HCT116 (cell line): Measurements from ENCODE around the gene PANK1. TPM values are rescaled to one million over a fixed set of nuclear protein-coding genes. Genes with fewer than 3 reads are reported as not detected.

Experiments
- ATAC-seq: fragments of 200-7000 bp; cut with Tn5 transposase; 2 replicates; pipeline ENCODE4 v1.9.1; 2020; ENCODE audit warnings: mild to moderate bottlenecking, moderate library complexity
- BruUV-seq: library from RNA; stranded (reverse); fragments of 400-500 nt; replicated peaks from 2 replicates; lab custom pipeline; 2021; lab: Mats Ljungman, UMichigan
- CTCF ChIA-PET: fragments of 300-600 bp; sonication (Branson Sonifier 250); formaldehyde crosslinking; loops from one replicate; lab custom pipeline; 2021; ENCODE audit warnings: antibody characterized with exemption; lab: Charles Lee
- POLR2A ChIA-PET: fragments of 300-600, 350-600 bp; sonication (Branson Sonifier 250); formaldehyde crosslinking; loops from one replicate; lab custom pipeline; 2021; ENCODE audit warnings: antibody characterized with exemption; lab: Charles Lee
- RAD21 ChIA-PET, 2 experiments: fragments of 300-600 bp; sonication (Branson Sonifier 250); formaldehyde crosslinking; loops; one replicate each; lab custom pipeline; 2023; ENCODE audit warnings: low total read pairs in 2 of 2; ENCODE audit not compliant: uncharacterized antibody in 2 of 2, unreplicated experiment in 2 of 2, low non-redundant PET in 1 of 2; lab: Charles Lee
- DNase-seq: peaks from one replicate; pipeline ENCODE4 v3.0.0-alpha.2; 2010; ENCODE audit warnings: low read depth, low spot score
- H2AFZ ChIP-seq: fragments of 200-600 bp; shearing (Covaris generic), sonication (generic); 2 replicates; pipeline ENCODE4 v1.6.1; 2017; ENCODE audit warnings: low read depth, mixed run types, mixed read lengths, antibody characterized with exemption, low read length; ENCODE audit not compliant: poor library complexity, severe bottlenecking
- H3K27ac ChIP-seq: 2 replicates; pipeline ENCODE4 v1.5.1; 2012; ENCODE audit warnings: low read depth, low read length
- H3K27me3 ChIP-seq: fragments of 200-600 bp; sonication (generic); 2 replicates; pipeline ENCODE4 v1.6.1; 2016; ENCODE audit warnings: mixed run types, low read length, mixed read lengths; ENCODE audit not compliant: insufficient read depth
- H3K36me3 ChIP-seq, 2 experiments: fragments of 200-500 bp in 1 of 2; fragments of 200-600 bp in 1 of 2; sonication (Bioruptor generic) in 1 of 2; sonication (generic) in 1 of 2; 2 replicates each; pipeline versions ENCODE4 v1.5.1 to v1.6.1; 2014 to 2016; ENCODE audit warnings: low read length in 2 of 2, inconsistent platforms in 1 of 2, mixed read lengths in 1 of 2, mixed run types in 1 of 2; ENCODE audit not compliant: insufficient read depth in 2 of 2, control insufficient read depth in 1 of 2
- H3K4me1 ChIP-seq, 2 experiments: fragments of 200-600 bp in 1 of 2; sonication (generic) in 1 of 2; 2 replicates each; pipeline versions ENCODE4 v1.5.1 to v1.6.1; 2012 to 2017; ENCODE audit warnings: low read length in 2 of 2, inconsistent platforms in 1 of 2, mild to moderate bottlenecking in 1 of 2, mixed read lengths in 1 of 2, mixed run types in 1 of 2, moderate library complexity in 1 of 2; ENCODE audit not compliant: insufficient read depth in 2 of 2, control insufficient read depth in 1 of 2
- H3K4me2 ChIP-seq: fragments of 200-600 bp; sonication (generic); 2 replicates; pipeline ENCODE4 v1.6.1; 2017; ENCODE audit warnings: mixed run types, low read length, mixed read lengths
- H3K4me3 ChIP-seq, 2 experiments: fragments of 200-600 bp in 1 of 2; sonication (generic) in 1 of 2; replicated peaks in 1 of 2; 2 replicates each; pipeline ENCODE4 v1.5.1; 2011 to 2016; ENCODE audit warnings: low read length in 2 of 2, control low read depth in 1 of 2, low read depth in 1 of 2, mild to moderate bottlenecking in 1 of 2, mixed read lengths in 1 of 2, mixed run types in 1 of 2
- H3K79me2 ChIP-seq: fragments of 200-600 bp; sonication (generic); 2 replicates; pipeline ENCODE4 v1.6.1; 2017; ENCODE audit warnings: mild to moderate bottlenecking, mixed run types, low read length, moderate library complexity, mixed read lengths; ENCODE audit not compliant: insufficient read depth
- H3K9ac ChIP-seq: fragments of 200-600 bp; sonication (generic); 2 replicates; pipeline ENCODE4 v1.6.1; 2016; ENCODE audit warnings: low read length, mixed read lengths
- H3K9me2 ChIP-seq: fragments of 200-600 bp; sonication (generic), shearing (Covaris generic); 2 replicates; pipeline ENCODE4 v1.6.1; 2017; ENCODE audit warnings: mixed run types, mild to moderate bottlenecking, moderate library complexity; ENCODE audit not compliant: insufficient read depth
- H3K9me3 ChIP-seq, 2 experiments: fragments of 200-500 bp in 1 of 2; fragments of 200-600 bp in 1 of 2; sonication (Bioruptor generic) in 1 of 2; sonication (generic) in 1 of 2; 2 replicates each; pipeline ENCODE4 v1.6.1; 2014 to 2017; ENCODE audit warnings: low read length in 2 of 2, mixed read lengths in 2 of 2, inconsistent platforms in 1 of 2, low read depth in 1 of 2, mild to moderate bottlenecking in 1 of 2, mixed run types in 1 of 2, moderate library complexity in 1 of 2; ENCODE audit not compliant: control insufficient read depth in 1 of 2, insufficient read depth in 1 of 2
- H4K20me1 ChIP-seq: fragments of 200-600 bp; sonication (generic), shearing (Covaris generic); 2 replicates; pipeline ENCODE4 v1.6.1; 2017; ENCODE audit warnings: mixed run types, mild to moderate bottlenecking, moderate library complexity; ENCODE audit not compliant: insufficient read depth
- ATF3 ChIP-seq: IDR thresholded peaks from 2 replicates; pipeline ENCODE4 v1.6.1; 2012
- CBX3 ChIP-seq: IDR thresholded peaks from 2 replicates; pipeline ENCODE4 v1.6.1; 2012; ENCODE audit warnings: low read depth
- CEBPB ChIP-seq: IDR thresholded peaks from 2 replicates; pipeline ENCODE4 v1.6.1; 2012; ENCODE audit warnings: low read depth
- CTCF ChIP-seq, 3 experiments: fragments of 200-600 bp in 1 of 3; sonication (generic) in 1 of 3; IDR thresholded peaks in 2 of 3; conservative IDR thresholded peaks in 1 of 3; 2 replicates each; pipeline ENCODE4 v1.5.1; 2012 to 2017; ENCODE audit warnings: low read depth in 2 of 3, low read length in 2 of 3, antibody characterized with exemption in 1 of 3, borderline replicate concordance in 1 of 3, control low read depth in 1 of 3, mild to moderate bottlenecking in 1 of 3, mixed read lengths in 1 of 3, mixed run types in 1 of 3, moderate library complexity in 1 of 3; ENCODE audit not compliant: insufficient read depth in 1 of 3
- EGR1 ChIP-seq: IDR thresholded peaks from 2 replicates; pipeline ENCODE4 v1.6.1; 2012; ENCODE audit warnings: low read depth
- ELF1 ChIP-seq: IDR thresholded peaks from 2 replicates; pipeline ENCODE4 v1.6.1; 2012; ENCODE audit warnings: low read depth, borderline replicate concordance
- EZH2 ChIP-seq: fragments of 200-600 bp; sonication (generic); IDR thresholded peaks from 2 replicates; pipeline ENCODE4 v1.6.1; 2017; ENCODE audit warnings: antibody characterized with exemption, mixed run types
- FOSL1 ChIP-seq: IDR thresholded peaks from 2 replicates; pipeline ENCODE4 v1.6.1; 2012; ENCODE audit warnings: low read depth
- JUND ChIP-seq: IDR thresholded peaks from 2 replicates; pipeline ENCODE4 v1.6.1; 2012
- MAX ChIP-seq: IDR thresholded peaks from 2 replicates; pipeline ENCODE4 v1.6.1; 2012
- POLR2A ChIP-seq: IDR thresholded peaks from 2 replicates; pipeline ENCODE4 v1.7.0; 2011; ENCODE audit warnings: borderline replicate concordance; ENCODE audit not compliant: insufficient read depth, insufficient read length; ENCODE audit errors: extremely low read depth
- POLR2AphosphoS5 ChIP-seq: IDR thresholded peaks from 2 replicates; pipeline ENCODE4 v1.6.1; 2011; ENCODE audit warnings: mild to moderate bottlenecking, low read depth, low read length, moderate library complexity
- RAD21 ChIP-seq: IDR thresholded peaks from 2 replicates; pipeline ENCODE4 v1.6.1; 2012; ENCODE audit warnings: low read depth, mild to moderate bottlenecking
- REST ChIP-seq: IDR thresholded peaks from 2 replicates; pipeline ENCODE4 v1.6.1; 2012; ENCODE audit warnings: low read depth
- SIN3A ChIP-seq: IDR thresholded peaks from 2 replicates; pipeline ENCODE4 v1.6.1; 2012; ENCODE audit warnings: low read depth
- SP1 ChIP-seq: IDR thresholded peaks from 2 replicates; pipeline ENCODE4 v1.6.1; 2012; ENCODE audit warnings: low read depth
- SRF ChIP-seq: IDR thresholded peaks from 2 replicates; pipeline ENCODE4 v1.6.1; 2012; ENCODE audit warnings: low read depth
- TCF7L2 ChIP-seq: IDR thresholded peaks from 2 replicates; pipeline ENCODE4 v1.7.0; 2011; ENCODE audit warnings: borderline replicate concordance, inconsistent platforms; ENCODE audit not compliant: insufficient read depth, insufficient read length; ENCODE audit errors: extremely low read depth
- YY1 ChIP-seq: IDR thresholded peaks from 2 replicates; pipeline ENCODE4 v1.6.1; 2011; ENCODE audit warnings: low read length, low read depth, moderate library complexity, mild to moderate bottlenecking; ENCODE audit not compliant: insufficient replicate concordance; ENCODE audit errors: extremely low read depth
- ZNF274 ChIP-seq: fragments of 200-500 bp; sonication (Bioruptor generic); IDR thresholded peaks from 2 replicates; pipeline ENCODE4 v1.6.1; 2014; ENCODE audit warnings: mild to moderate bottlenecking, low read depth, low read length, inconsistent platforms
- intact Hi-C: fragments of 100-400 bp; cut with micrococcal nuclease; formaldehyde crosslinking; loops from 2 replicates; pipeline ENCODE4 v1.10.0; 2022
- total RNA-seq: library from RNA; stranded (reverse); gene quantifications from one replicate; pipeline ENCODE4 v1.2.1, GENCODE V29; 2021; ENCODE audit not compliant: unreplicated experiment

PANK1 gene
- total RNA-seq, 1 experiment from 2014 or later: 6.4 TPM

GRCh38 chr10:89540420-89540949 is 104.6 kb downstream of the PANK1 start:
- Histone ChIP-seq H3K4me3 (no peak overlapping the region), H3K27me3 (no peaks in the 10 kb centered on the region), H3K36me3 (no peaks in the 10 kb centered on the region), H3K9me2 (no peaks in the 10 kb centered on the region), H3K79me2 (no peaks in the 10 kb centered on the region), H3K27ac (no peak overlapping the region), H3K9me3 (no peaks in the 10 kb centered on the region), H2AFZ (no peak overlapping the region), H3K4me1 (no peaks in the 10 kb centered on the region), H3K9ac (no peak overlapping the region), H4K20me1 (no peaks in the 10 kb centered on the region), H3K4me2 (no peak overlapping the region)
- ChIA-PET CTCF (no interaction called here), POLR2A (no interaction called here), RAD21 (no interaction called here)
- TF ChIP-seq SRF (no peak), EGR1 (no peak), TCF7L2 (no peak), POLR2AphosphoS5 (no peak), CBX3 (no peak), SIN3A (no peak), ZNF274 (no peak), SP1 (no peak), CEBPB (no peak), YY1 (no peak), CTCF (IDR thresholded peaks at IDR 0.05 in 2 of 3, conservative IDR thresholded peaks at IDR 0.05 in 1 of 3; ENCODE audit: borderline replicate concordance in 1 of 3, insufficient read depth in 1 of 3, low read depth in 2 of 3, low read length in 2 of 3) (no peak), JUND (no peak), MAX (no peak), FOSL1 (no peak), POLR2A (no peak), EZH2 (no peak), RAD21 (no peak), ATF3 (no peak), REST (no peak), ELF1 (no peak)
- BruUV-seq: no TSS peak
- ATAC-seq (no peak), DNase-seq (no peak)
- intact Hi-C loops: no loop called here
